Neural cell (in vitro differentiated cells): ENCODE data around the gene PIAS2. TPM values are rescaled to one million over a fixed set of nuclear protein-coding genes. Genes with fewer than 3 reads are reported as not detected.

Experiments used
- H2AFZ ChIP-seq: fragments of 200-600, 300-800 bp; sonication (generic), shearing (Covaris generic); 2 replicates; pipeline ENCODE4 v1.6.0; 2014; ENCODE audit warnings: low read depth, mild to moderate bottlenecking, antibody characterized with exemption, low read length, moderate library complexity
- H3F3A ChIP-seq: fragments of 200-600 bp; shearing (Covaris generic); 2 replicates; pipeline ENCODE4 v1.6.1; 2016; ENCODE audit warnings: mild to moderate bottlenecking, moderate library complexity, mixed read lengths, antibody characterized with exemption, low read length; ENCODE audit not compliant: insufficient read depth, poor library complexity, severe bottlenecking
- H3K27ac ChIP-seq: fragments of 200-600, 300-800 bp; sonication (generic), shearing (Covaris generic); 2 replicates; pipeline ENCODE4 v1.5.1; 2014; ENCODE audit warnings: mild to moderate bottlenecking, low read length, moderate library complexity
- H3K27me3 ChIP-seq: fragments of 300-800, 200-600 bp; sonication (generic), shearing (Covaris generic); 2 replicates; pipeline ENCODE4 v1.6.0; 2014; ENCODE audit warnings: mild to moderate bottlenecking, low read depth, low read length, moderate library complexity; ENCODE audit not compliant: insufficient read depth
- H3K36me3 ChIP-seq: fragments of 300-800, 200-600 bp; sonication (generic), shearing (Covaris generic); 2 replicates; pipeline ENCODE4 v1.5.1; 2014; ENCODE audit warnings: mild to moderate bottlenecking, antibody characterized with exemption, low read length, moderate library complexity; ENCODE audit not compliant: insufficient read depth
- H3K4me2 ChIP-seq: fragments of 300-800, 200-600 bp; sonication (generic), shearing (Covaris generic); 2 replicates; pipeline ENCODE4 v1.6.0; 2014; ENCODE audit warnings: mild to moderate bottlenecking, low read length
- H3K4me3 ChIP-seq: fragments of 300-800, 200-600 bp; sonication (generic), shearing (Covaris generic); 2 replicates; pipeline ENCODE4 v1.5.1; 2014; ENCODE audit warnings: mild to moderate bottlenecking, low read length, moderate library complexity
- H3K79me2 ChIP-seq: fragments of 200-600 bp; shearing (Covaris generic); replicated peaks from 2 replicates; pipeline ENCODE4 v1.6.0; 2014; ENCODE audit warnings: mild to moderate bottlenecking, low read length, moderate library complexity; ENCODE audit not compliant: insufficient read depth
- H3K9ac ChIP-seq: fragments of 300-800, 200-600 bp; sonication (generic), shearing (Covaris generic); 2 replicates; pipeline ENCODE4 v1.6.1; 2016; ENCODE audit warnings: mild to moderate bottlenecking, low read length, mixed read lengths
- H3K9me2 ChIP-seq: fragments of 200-600 bp; shearing (Covaris generic); 2 replicates; pipeline ENCODE4 v1.6.1; 2016; ENCODE audit warnings: mild to moderate bottlenecking, low read length, mixed read lengths; ENCODE audit not compliant: insufficient read depth
- H3K9me3 ChIP-seq: fragments of 200-600, 300-800 bp; sonication (generic), shearing (Covaris generic); 2 replicates; pipeline ENCODE4 v1.6.1; 2016; ENCODE audit warnings: mild to moderate bottlenecking, mixed run types, low read length, moderate library complexity, mixed read lengths
- H4K20me1 ChIP-seq: fragments of 200-600 bp; shearing (Covaris generic); 2 replicates; pipeline ENCODE4 v1.6.1; 2016; ENCODE audit warnings: mild to moderate bottlenecking, mixed run types; ENCODE audit not compliant: insufficient read depth
- EP300 ChIP-seq: fragments of 450-650 bp; conservative IDR thresholded peaks from 2 replicates; pipeline ENCODE4 v1.6.1; 2014; ENCODE audit warnings: antibody characterized with exemption, mild to moderate bottlenecking, moderate library complexity; ENCODE audit not compliant: poor library complexity, severe bottlenecking
- EZH2 ChIP-seq: fragments of 200-600, 300-800 bp; shearing (Covaris generic), sonication (generic); IDR thresholded peaks from 2 replicates; pipeline ENCODE4 v1.6.1; 2014; ENCODE audit warnings: antibody characterized with exemption, low read length, borderline replicate concordance, mild to moderate bottlenecking; ENCODE audit not compliant: insufficient read depth, poor library complexity, severe bottlenecking
- MXI1 ChIP-seq: fragments of 450-650 bp; conservative IDR thresholded peaks from 2 replicates; pipeline ENCODE4 v1.6.1; 2014; ENCODE audit warnings: antibody characterized with exemption, mild to moderate bottlenecking; ENCODE audit not compliant: poor library complexity, severe bottlenecking
- POLR2AphosphoS5 ChIP-seq: IDR thresholded peaks from 2 replicates; pipeline ENCODE4 v1.6.1; 2012
- RAD21 ChIP-seq: fragments of 450-650 bp; conservative IDR thresholded peaks from 2 replicates; pipeline ENCODE4 v1.6.1; 2014; ENCODE audit warnings: antibody characterized with exemption, mild to moderate bottlenecking, moderate library complexity
- REST ChIP-seq: IDR thresholded peaks from 2 replicates; pipeline ENCODE4 v1.6.1; 2012; ENCODE audit warnings: borderline replicate concordance
- SMC3 ChIP-seq: fragments of 450-650 bp; conservative IDR thresholded peaks from 2 replicates; pipeline ENCODE4 v1.6.1; 2014; ENCODE audit warnings: antibody characterized with exemption, mild to moderate bottlenecking, moderate library complexity; ENCODE audit not compliant: poor library complexity
- TAF1 ChIP-seq: IDR thresholded peaks from 2 replicates; pipeline ENCODE4 v1.6.1; 2012; ENCODE audit warnings: low read depth
- polyA plus RNA-seq: library from polyadenylated mRNA; depleted of rRNA; stranded (reverse); fragments of >200 nt; gene quantifications from 2 replicates; pipeline ENCODE4 v1.2.3, GENCODE V29; 2014
- TF ChIP-seq, protein P1 (sequence below): fragments of 450-650 bp; IDR thresholded peaks from 2 replicates; pipeline ENCODE4 v1.5.1; 2014; ENCODE audit warnings: antibody characterized with exemption, mild to moderate bottlenecking, moderate library complexity; ENCODE audit not compliant: poor library complexity, severe bottlenecking

The PIAS2 gene
- polyA plus RNA-seq, 1 donor from 2014 or later, result 32.1 TPM

GRCh38 chr18:46767217-46767616 is 150.1 kb downstream of the PIAS2 start:
- TF ChIP-seq EP300, result no peak
- no peak for TF ChIP-seq POLR2AphosphoS5
- no peak for TF ChIP-seq TAF1
- no peak for TF ChIP-seq RAD21
- no peak for TF ChIP-seq SMC3
- TF ChIP-seq, protein P1, sequence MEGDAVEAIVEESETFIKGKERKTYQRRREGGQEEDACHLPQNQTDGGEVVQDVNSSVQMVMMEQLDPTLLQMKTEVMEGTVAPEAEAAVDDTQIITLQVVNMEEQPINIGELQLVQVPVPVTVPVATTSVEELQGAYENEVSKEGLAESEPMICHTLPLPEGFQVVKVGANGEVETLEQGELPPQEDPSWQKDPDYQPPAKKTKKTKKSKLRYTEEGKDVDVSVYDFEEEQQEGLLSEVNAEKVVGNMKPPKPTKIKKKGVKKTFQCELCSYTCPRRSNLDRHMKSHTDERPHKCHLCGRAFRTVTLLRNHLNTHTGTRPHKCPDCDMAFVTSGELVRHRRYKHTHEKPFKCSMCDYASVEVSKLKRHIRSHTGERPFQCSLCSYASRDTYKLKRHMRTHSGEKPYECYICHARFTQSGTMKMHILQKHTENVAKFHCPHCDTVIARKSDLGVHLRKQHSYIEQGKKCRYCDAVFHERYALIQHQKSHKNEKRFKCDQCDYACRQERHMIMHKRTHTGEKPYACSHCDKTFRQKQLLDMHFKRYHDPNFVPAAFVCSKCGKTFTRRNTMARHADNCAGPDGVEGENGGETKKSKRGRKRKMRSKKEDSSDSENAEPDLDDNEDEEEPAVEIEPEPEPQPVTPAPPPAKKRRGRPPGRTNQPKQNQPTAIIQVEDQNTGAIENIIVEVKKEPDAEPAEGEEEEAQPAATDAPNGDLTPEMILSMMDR, result no peak
- no peak for TF ChIP-seq REST
- no peak for TF ChIP-seq MXI1
- TF ChIP-seq EZH2, result no peak

GRCh38 chr18:46764586-46764985 is 152.7 kb downstream of the PIAS2 start:
- Histone ChIP-seq H3K79me2 (no peaks in the 10 kb centered on the region), H3K9me2 (no peaks in the 10 kb centered on the region), H2AFZ (no peak overlapping the region), H3K9ac (no peak overlapping the region), H3K4me2 (no peak overlapping the region), H3K9me3 (no peaks in the 10 kb centered on the region), H3F3A (no peaks in the 10 kb centered on the region), H4K20me1 (no peaks in the 10 kb centered on the region), H3K27me3 (peaks cover 7% of the 10 kb centered on the region), H3K27ac (no peak overlapping the region), H3K36me3 (no peaks in the 10 kb centered on the region), H3K4me3 (no peak overlapping the region)
- TF ChIP-seq MXI1, result no peak
- TF ChIP-seq EZH2, result no peak
- no peak for TF ChIP-seq TAF1
- no peak for TF ChIP-seq POLR2AphosphoS5

More at GRCh38 chr18:46767217-46767616, 150.1 kb downstream of the PIAS2 start:
- H3K4me2 ChIP-seq, result no peak overlapping the region
- H3K79me2 ChIP-seq, result no peaks in the 10 kb centered on the region
- H3K9me3 ChIP-seq, result no peaks in the 10 kb centered on the region
- H3K36me3 ChIP-seq, result no peaks in the 10 kb centered on the region
- no peak overlapping the region for H2AFZ ChIP-seq
- H3K4me3 ChIP-seq, result no peak overlapping the region
- H3F3A ChIP-seq, result no peaks in the 10 kb centered on the region
- no peak overlapping the region for H3K9ac ChIP-seq
- no peaks in the 10 kb centered on the region for H3K27me3 ChIP-seq
- no peak overlapping the region for H3K27ac ChIP-seq
- no peaks in the 10 kb centered on the region for H3K9me2 ChIP-seq
- no peaks in the 10 kb centered on the region for H4K20me1 ChIP-seq
